H1 (cell line): ENCODE measurements around the gene TIMM10.

Experiments used
- ATF2 ChIP-seq: IDR thresholded peaks from 2 replicates; pipeline ENCODE4 v1.6.1; 2012; ENCODE audit warnings: low read length, inconsistent platforms
- CTCF ChIP-seq, 3 experiments: IDR thresholded peaks; 1 replicate in 2 of 3; 2 replicates in 1 of 3; pipeline versions ENCODE4 v1.5.1 to v1.6.1; 2011; ENCODE audit warnings: low read length in 3 of 3, mild to moderate bottlenecking in 3 of 3, inconsistent platforms in 2 of 3, low read depth in 1 of 3, moderate library complexity in 1 of 3; ENCODE audit not compliant: insufficient read depth in 1 of 3; ENCODE audit errors: control extremely low read depth in 1 of 3
- GTF2F1 ChIP-seq: IDR thresholded peaks from 2 replicates; pipeline ENCODE4 v1.6.1; 2012; ENCODE audit warnings: low read depth, low read length, improper control_type of control experiment, borderline replicate concordance
- SP1 ChIP-seq: IDR thresholded peaks from 2 replicates; pipeline ENCODE4 v1.6.1; 2011; ENCODE audit warnings: low read depth, low read length
- SRF ChIP-seq: IDR thresholded peaks from 2 replicates; pipeline ENCODE4 v1.6.1; 2011; ENCODE audit warnings: mild to moderate bottlenecking, low read depth, low read length, moderate library complexity

GRCh38 chr11:57499983-57500461 lies 30.5 kb downstream of the TIMM10 start:
- TF ChIP-seq CTCF (IDR thresholded peaks at IDR 0.05; ENCODE audit: control extremely low read depth in 1 of 3, insufficient read depth in 1 of 3, low read depth in 1 of 3, low read length in 3 of 3) (no peak), GTF2F1 (no peak), ATF2 (no peak), SP1 (no peak), SRF (no peak)
